Nephron (organoid): ENCODE measurements around the gene LPCAT2.

Source experiments
- H3K27ac Mint-ChIP-seq, 3 experiments: 2 replicates each; pipeline ENCODE4 v1.8.0; 2020; ENCODE audit warnings: mixed read lengths in 3 of 3, mild to moderate bottlenecking in 2 of 3, moderate library complexity in 1 of 3
- H3K27me3 Mint-ChIP-seq: 2 replicates; pipeline ENCODE4 v1.8.0; 2021; ENCODE audit warnings: low read depth, mild to moderate bottlenecking, moderate library complexity, mixed read lengths
- H3K36me3 Mint-ChIP-seq: 2 replicates; pipeline ENCODE4 v1.8.0; 2020; ENCODE audit warnings: low read depth, mixed read lengths
- H3K4me1 Mint-ChIP-seq: 2 replicates; pipeline ENCODE4 v1.8.0; 2020; ENCODE audit warnings: mixed read lengths
- H3K4me3 Mint-ChIP-seq, 3 experiments: 2 replicates each; pipeline ENCODE4 v1.8.0; 2020; ENCODE audit warnings: mild to moderate bottlenecking in 3 of 3, mixed read lengths in 3 of 3, moderate library complexity in 2 of 3
- H3K9me3 Mint-ChIP-seq: 2 replicates; pipeline ENCODE4 v1.8.0; 2020; ENCODE audit warnings: mixed read lengths
- TF ChIP-seq, protein P1 (sequence below), 3 experiments: fragments of 200-600 bp; sonication (generic); IDR thresholded peaks; one replicate each; pipeline ENCODE4 v1.5.0; 2021; ENCODE audit warnings: antibody characterized with exemption in 3 of 3; ENCODE audit not compliant: unreplicated experiment in 3 of 3

Gene LPCAT2

GRCh38 chr16:55632259-55632658 is 123.4 kb downstream of the LPCAT2 start:
- no peaks in the 10 kb centered on the region for H3K36me3 Mint-ChIP-seq
- no peak overlapping the region for H3K4me3 Mint-ChIP-seq
- TF ChIP-seq, protein P1, sequence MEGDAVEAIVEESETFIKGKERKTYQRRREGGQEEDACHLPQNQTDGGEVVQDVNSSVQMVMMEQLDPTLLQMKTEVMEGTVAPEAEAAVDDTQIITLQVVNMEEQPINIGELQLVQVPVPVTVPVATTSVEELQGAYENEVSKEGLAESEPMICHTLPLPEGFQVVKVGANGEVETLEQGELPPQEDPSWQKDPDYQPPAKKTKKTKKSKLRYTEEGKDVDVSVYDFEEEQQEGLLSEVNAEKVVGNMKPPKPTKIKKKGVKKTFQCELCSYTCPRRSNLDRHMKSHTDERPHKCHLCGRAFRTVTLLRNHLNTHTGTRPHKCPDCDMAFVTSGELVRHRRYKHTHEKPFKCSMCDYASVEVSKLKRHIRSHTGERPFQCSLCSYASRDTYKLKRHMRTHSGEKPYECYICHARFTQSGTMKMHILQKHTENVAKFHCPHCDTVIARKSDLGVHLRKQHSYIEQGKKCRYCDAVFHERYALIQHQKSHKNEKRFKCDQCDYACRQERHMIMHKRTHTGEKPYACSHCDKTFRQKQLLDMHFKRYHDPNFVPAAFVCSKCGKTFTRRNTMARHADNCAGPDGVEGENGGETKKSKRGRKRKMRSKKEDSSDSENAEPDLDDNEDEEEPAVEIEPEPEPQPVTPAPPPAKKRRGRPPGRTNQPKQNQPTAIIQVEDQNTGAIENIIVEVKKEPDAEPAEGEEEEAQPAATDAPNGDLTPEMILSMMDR (IDR thresholded peaks at IDR 0.05; ENCODE audit: unreplicated experiment in 3 of 3): no peak
- H3K9me3 Mint-ChIP-seq: peaks cover 14% of the 10 kb centered on the region
- H3K4me1 Mint-ChIP-seq: peaks cover 6% of the 10 kb centered on the region
- H3K27ac Mint-ChIP-seq: no peak overlapping the region
- peaks cover 8% of the 10 kb centered on the region for H3K27me3 Mint-ChIP-seq

DNA sequence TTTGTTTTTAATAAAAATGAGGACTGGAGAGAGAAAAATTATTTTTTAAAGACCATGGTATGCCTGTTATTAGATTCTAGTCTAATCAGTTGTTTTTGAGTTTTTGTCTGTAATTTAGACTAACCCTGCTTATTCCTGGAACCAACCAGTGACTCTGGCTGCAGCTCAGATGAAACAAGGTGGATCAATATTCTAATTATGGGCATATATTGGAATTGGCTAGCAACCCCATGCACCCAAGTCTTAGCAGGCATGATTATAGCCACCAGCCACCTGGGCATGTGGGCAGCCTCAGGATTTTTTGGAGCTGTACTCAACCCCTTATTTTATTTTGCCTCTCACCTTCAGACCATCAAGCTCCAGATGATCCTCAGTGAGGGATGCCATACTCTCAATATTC is 125.3 kb downstream of the LPCAT2 start:
- Mint-ChIP-seq H3K4me3 (no peak overlapping the region), H3K27ac (no peak overlapping the region), H3K36me3 (no peaks in the 10 kb centered on the region), H3K27me3 (peaks cover 15% of the 10 kb centered on the region), H3K9me3 (peaks cover 14% of the 10 kb centered on the region), H3K4me1 (peaks cover 7% of the 10 kb centered on the region)
- TF ChIP-seq, protein P1 (IDR thresholded peaks at IDR 0.05; ENCODE audit: unreplicated experiment in 3 of 3): no peak
